ENCODE measurements around the gene TENM3.

Gene TENM3

DNA sequence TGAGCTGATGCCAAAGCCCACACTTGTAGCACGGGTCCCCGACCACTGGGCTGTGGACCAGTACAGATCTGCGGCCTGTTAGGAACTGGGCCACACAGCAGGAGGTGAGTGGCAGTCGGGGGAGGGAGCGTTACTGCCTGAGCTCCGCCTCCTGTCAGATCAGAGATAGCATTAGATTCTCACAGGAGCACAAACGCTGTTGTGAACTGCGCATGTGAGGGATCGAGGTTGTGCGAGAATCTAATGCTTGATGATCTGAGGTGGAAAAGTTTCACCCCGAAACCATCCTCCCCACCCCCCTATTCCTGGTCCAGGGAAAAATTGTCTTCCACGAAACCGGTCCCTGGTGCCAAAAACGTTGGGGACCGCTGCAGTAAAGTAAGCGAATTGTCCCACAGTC, 382.0 kb downstream of the TENM3 start:
- no peak for DNase-seq (ENCODE audit: low spot score)

DNA sequence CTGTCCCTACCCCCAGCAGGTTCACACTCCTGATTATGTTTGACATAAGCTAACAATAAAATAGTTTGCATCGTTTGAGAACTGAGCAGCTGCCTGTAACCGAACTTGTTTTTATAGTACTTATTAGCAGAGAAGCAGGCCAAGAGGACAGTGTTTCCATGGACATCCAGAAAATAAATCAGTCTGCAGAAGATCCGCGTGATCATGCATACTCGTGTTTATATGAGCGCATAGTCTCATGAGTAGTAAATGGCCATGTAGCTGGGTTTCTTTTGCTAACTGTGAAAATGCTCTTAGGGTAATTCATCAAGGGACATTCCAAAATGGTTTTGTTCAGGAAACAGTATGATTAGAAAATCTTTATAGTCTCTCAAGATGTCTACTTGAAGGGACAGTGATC, 384.8 kb downstream of the TENM3 start:
- DNase-seq (ENCODE audit: low spot score): no peak

DNA sequence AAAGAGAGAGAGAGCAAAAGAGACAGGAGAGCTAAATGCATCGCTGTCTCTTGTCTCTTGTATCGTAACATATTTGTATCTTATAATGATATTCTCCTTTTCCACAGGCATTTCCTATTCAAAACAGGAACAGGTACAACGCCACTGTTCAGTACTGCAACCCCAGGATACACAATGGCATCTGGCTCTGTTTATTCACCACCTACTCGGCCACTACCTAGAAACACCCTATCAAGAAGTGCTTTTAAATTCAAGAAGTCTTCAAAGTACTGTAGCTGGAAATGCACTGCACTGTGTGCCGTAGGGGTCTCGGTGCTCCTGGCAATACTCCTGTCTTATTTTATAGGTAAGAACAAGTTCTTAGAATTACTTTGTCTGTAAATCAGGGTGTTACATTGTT, 385.3 kb downstream of the TENM3 start:
- DNase-seq (ENCODE audit: low spot score): no peak

DNA sequence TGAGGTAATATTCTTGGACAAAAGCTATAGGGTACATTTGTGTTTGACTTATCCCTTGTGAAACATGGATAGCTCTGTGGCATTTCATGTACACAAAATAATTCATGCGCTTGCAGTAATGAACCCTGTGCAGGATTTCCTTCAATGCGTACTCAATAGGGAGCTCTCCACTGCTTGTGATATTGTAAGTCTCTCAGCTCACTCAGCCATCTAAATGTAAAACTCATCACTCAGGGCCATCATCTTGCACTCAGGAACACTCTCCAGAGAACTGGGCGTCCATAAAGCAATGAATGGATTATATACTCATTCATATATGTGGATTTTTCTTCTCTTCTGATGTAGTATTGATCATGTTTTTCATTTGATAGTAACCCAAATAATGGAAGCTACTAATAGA, 385.9 kb downstream of the TENM3 start:
- DNase-seq (ENCODE audit: low spot score): no peak

DNA sequence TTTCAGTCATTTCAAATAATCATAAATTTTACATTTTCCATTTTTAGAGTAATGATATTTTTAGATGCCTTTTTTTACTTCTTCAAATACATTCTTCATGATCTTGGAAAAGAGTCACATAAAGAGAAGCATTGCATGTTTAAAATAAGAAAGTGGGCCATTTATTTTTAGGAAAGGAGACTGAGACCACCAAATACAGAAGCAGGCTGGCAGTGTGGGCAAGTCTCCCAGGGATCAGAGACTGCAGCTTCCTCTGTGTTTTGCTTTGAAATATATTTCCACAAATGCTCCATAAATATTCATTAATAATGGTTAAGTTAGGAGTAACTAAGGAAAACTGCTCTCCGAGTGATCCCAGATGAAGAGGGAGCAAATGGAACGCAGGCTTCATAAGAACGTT, 397.3 kb downstream of the TENM3 start:
- no peak for DNase-seq (ENCODE audit: low spot score)

DNA sequence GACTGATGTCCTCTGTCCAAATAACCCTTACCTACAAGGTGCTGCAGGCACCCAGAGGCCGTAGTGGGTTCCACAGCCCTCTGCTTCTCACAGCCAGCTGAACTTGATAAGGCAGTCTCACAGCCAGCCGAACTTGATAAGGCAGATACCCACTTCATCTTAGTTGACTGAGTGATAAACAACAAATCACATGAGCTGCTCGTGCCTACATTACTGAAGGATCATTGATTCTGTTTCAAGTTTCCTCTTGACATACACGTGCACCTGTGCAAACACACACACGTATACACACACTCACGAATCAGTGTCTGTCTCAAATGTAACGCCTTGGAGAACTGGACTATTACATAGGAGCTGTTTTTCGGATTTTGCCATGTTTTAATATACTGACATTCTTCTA, 397.7 kb downstream of the TENM3 start:
- no peak for DNase-seq (ENCODE audit: low spot score)

DNA sequence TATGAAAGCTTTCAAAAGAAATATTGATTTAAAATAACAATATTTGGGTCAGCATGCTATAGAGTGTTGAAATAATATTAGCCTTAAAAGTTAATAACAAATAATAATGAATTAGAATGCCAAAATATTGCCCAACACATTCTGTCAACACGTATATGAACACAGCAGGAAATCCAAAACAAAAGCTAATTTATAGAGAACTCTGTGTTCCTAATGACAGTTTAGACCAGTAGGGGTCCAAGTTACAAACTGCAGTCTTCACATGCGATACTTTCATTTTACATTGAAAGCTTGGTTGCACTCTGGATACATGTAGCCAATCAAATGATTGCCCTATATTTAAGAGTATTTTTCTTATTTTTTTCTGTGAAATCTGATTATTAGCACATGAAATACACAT, 399.6 kb downstream of the TENM3 start:
- DNase-seq (ENCODE audit: low spot score): peak; percentile 16

DNA sequence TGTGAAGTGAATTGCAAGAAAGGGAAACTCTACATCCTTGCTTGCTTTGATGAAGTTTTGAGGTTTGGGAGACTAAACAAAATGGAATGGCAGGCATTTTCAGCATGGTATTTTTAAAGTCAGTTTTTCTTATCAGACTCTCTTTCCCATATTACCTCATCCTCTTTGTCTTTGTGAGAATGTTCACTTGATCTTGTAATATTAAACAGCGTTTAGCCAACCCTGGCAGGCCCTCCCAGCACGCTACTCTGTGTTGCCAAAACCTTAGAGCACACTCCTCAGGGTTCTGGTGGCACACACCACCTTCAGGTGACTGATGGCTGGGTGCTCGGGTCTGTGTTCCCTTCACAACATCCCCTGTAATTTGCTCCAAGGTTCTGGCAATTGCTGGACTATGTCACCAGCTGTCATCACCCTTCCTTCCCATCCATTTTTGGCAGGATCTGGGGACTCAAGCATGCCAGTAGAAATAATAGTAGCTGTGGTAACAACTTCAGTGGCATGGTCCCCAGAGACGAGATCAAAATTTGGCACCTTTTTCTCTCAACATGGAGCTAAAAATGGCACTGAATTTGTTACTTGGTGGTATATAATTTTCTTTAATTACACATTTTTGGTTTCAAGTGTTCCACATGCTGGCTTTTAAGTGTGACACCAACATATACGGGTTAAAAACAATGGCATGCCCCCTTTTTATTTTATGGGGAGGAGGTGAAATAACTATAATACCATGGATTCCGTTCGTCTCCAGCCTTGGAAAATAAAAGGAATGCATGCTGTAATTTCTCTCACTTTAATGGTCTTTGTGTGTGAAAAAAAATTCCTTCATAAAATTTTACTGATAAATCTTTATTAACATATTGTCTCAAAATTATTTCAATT, 400.8 kb downstream of the TENM3 start:
- DNase-seq (ENCODE audit: low spot score): peak; percentile 15

DNA sequence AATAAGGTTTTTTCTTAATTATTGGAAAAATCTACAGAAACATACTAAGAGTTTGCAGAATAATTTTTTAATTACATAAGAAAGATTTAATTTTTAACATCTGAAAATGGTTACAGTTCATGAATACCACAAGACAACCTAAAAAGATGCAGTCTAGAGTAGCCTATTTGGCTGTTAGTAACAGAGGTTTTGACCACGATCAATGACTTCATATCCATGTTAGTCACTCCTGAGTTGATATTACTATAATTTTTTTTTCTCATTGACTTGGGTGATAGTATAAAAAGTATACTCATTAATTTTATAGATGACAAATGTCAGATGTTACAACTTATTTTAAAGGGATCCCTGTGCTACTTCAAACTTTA, 401.5 kb downstream of the TENM3 start:
- DNase-seq (ENCODE audit: low spot score): no peak

DNA sequence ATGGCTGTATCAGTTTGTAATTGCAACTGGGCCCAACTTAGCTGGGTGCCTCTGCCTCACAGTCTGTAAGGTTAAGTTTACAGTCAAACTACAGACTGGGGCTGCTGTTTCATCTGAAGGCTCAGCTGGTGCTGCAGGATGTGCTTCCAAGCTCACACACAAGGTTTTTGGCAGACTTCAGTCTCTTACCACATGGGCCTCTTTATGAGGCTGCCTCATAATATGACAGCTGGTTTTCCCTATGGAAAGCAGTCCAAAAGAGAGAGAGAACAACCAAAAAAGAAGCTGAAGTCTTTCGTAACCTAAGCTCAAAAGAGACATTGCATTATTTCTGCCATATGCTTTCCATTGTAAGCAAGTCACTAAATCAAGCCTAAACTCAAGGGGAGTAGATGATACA, 402.3 kb downstream of the TENM3 start:
- DNase-seq (ENCODE audit: low spot score): no peak

DNA sequence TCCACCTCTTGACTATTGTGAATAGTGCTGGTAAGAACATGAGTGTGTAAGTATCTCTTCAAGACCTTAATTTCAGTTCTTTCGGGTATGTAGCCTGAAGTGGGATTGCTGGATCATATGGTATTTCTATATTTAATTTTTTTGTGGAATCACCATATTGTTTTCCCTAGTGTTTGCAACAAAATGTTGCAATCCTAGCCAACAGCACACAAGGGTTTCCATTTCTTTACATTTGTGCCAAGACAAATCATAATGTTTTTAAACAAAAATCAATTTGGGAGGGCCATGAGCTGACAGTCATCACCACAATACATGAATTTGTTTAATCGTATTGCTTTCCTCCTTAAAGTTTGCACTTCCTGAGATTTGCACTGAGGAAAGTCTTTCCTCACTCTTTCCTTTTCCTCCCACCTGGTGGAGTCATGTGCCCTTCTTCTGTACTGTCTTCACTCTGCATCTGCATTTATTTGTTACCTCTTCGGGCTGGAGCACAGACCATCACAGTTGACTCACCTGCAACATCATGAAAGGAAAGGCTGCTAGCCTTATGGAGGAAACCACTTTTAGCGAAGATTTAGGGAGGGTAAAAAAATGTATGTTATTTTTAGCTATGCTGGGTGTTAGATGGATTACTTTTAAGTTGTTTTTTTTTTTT, 404.6 kb downstream of the TENM3 start:
- DNase-seq (ENCODE audit: low spot score): no peak

DNA sequence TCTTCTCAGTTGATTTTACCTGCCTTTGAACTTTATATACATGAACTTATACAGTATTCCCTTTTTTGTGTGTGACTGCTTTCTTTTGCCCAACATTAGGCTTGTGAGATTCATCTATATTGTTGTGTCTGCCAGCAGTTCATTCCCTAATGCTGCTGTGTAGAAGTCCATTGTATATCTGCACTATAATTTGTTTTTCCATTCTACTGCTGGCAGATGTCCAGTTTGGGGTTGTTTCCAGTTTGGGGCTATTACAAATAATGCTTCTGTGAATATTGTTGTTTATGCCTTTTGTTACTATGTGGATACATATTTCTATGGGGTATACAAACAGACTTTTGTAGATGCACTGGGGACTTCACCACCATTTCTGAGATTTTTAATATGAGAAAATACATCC, 405.6 kb downstream of the TENM3 start:
- no peak for DNase-seq (ENCODE audit: low spot score)

DNA sequence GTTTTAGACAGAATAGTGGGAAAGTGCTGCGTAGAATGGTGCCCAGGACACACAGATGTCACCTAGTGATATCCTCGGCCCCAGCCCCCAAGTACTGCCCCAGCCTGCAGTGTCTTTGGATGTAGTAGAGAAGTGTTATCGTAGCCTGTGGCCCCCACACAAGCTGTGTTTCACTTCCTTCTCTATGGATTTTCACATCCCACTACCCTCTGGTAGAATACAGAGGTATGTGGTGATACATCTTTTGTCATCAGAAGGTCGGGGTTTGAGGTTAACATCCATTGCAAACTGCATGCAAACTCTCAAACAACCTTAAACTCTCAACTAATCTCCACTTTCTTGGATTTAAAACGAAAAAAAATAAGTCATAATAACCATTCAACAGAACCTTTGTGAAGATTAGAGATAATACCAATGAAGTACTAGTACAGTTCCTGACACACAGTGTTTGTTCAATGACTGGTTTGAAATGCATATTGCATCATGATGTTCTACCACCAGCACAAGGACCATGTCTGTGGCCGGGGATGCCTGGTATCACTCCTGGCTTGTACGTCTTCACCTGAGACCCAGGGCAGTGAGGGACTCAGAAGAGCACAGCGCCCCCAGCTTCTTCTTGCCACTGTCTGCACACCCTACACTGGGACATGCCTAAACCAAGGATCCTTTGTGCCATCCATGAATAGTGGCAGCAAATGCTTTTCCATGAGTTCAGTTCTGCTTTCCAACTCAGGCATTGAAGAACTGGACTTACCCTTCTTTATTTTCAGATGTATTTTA, 406.7 kb downstream of the TENM3 start:
- DNase-seq (ENCODE audit: low spot score): no peak

DNA sequence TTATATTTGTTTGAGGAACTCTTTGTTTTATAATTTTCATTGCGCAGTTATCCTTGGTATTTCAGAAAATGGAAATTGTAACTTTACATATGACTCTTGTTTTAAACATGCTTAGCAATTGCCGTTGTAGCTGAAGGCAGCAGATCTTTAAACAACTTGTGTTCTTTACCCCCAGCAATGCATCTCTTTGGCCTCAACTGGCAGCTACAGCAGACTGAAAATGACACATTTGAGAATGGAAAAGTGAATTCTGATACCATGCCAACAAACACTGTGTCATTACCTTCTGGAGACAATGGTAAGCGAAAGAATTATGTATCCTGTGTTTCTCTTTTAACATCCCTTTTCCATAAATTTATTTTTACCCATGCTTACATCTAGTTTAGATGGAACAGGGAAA, 410.4 kb downstream of the TENM3 start:
- no peak for DNase-seq (ENCODE audit: low spot score)

DNA sequence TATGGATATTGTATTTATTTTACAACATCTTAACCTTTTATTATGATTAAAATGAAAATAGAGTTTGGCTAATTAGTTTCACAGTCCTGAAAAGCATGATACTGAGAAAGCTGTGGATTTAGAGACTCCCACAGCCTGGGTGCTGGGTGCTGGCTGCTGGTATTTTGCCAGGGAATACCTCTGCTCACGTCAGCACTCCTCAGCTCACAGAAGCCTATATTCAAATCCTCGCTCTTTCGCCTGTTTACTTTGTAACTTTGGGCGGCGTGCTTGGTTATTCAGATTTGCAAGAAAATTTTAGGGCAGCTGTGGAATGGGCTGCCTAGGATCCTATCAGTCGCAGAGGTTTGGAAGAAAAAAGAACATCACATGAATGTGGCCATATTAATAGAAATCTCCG, 412.1 kb downstream of the TENM3 start:
- DNase-seq (ENCODE audit: low spot score): no peak

DNA sequence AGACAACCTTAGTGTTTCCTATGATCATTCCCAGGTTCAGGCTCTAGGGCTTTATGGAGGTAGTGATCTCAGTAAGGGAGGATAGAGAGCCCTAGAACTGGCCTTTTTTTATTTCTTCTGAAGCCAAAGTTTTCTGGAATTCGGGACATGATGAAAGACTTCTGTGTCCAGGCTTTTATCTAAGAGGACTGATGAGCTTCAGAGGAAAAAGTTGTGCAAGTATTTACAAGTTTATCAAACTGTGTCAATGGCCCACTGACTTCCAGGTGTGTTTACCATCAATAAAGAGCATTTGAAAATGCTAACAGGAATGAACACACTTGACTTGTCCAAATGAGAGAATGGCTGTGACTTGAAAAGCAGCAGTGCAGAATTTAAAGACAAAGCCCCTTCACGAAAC, 419.3 kb downstream of the TENM3 start:
- DNase-seq (ENCODE audit: low spot score): no peak

DNA sequence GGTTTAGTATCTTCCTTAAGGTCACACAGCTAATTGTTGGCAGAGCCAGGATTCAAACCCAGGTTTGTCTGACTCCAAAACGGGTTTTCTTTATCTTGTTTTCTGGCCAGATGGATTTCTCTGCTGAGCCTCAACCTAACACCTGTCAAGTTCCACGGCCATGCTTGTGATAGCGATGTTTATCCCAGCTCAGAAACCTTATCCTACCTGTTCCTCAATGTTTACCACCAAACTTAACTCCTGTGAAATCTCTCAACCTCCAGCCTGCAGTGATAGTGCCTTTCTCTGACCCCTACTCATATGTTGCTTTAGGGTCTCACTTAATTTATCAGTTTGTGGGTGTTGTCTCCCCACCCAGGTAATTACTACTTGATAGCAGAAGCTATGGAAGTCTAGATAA, 428.0 kb downstream of the TENM3 start:
- DNase-seq (ENCODE audit: low spot score): no peak

DNA sequence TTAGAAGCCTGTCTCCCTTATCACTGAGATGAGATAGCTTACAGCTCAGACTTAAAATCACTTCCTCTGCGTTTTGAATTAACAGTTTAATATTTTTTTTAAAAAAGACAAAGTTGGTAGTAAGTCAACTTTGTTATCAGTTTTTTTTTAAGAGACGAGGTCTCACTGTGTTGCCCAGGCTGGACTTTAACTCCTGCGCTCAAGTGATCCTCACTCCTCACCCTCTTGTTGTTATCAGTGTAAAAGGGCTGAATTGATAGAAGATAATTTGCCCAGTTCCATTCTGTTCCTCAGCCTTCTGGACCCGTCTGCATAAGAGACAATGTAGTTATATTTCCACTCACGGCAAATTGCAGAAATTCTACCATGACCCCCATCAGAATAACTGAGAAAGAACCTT, 428.5 kb downstream of the TENM3 start:
- DNase-seq (ENCODE audit: low spot score): no peak

DNA sequence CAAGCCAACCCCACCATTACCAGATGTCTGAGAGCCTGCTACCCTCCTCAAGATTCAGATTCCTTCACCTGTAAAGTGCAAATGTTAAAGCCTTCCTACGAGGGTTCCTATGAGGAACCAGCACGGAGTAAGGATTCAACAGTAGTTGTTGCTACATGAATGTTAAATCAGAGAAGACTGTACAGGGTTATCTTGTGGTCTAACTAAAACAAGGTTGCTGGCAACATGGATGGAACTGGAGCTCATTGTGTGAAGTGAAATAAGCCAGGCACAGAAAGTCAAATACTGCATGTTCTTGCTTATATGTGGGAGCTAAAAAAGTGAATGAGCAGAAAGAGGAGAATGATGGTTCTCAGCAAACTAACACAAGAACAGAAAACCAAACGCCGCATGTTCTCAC, 435.4 kb downstream of the TENM3 start:
- DNase-seq (ENCODE audit: low spot score): no peak

DNA sequence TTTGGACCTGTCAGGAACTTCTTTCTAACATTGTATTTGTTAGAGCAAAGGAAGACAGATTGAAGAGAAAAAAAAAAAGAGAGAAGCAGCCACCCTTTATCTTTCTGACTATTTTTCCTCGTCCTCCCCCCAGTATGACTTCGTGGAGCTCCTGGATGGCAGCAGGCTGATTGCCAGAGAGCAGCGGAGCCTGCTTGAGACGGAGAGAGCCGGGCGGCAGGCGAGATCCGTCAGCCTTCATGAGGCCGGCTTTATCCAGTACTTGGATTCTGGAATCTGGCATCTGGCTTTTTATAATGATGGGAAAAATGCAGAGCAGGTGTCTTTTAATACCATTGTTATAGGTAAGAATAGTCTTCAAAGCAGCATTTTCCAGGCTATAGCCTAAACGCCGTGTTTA, 436.3 kb downstream of the TENM3 start:
- no peak for DNase-seq (ENCODE audit: low spot score)

DNA sequence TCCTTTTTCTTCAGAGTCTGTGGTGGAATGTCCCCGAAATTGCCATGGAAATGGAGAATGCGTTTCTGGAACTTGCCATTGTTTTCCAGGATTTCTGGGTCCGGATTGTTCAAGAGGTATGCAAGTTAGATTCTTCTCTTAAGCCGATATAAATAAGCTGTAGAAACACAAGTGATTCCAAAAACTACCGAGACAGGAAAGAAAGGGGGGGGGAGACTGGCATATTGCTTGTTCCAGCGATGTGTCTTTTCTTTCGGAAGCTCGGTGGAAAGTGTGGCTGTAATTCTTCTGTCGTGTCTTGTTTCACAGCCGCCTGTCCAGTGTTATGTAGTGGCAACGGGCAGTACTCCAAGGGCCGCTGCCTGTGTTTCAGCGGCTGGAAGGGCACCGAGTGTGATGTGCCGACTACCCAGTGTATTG, 437.0 kb downstream of the TENM3 start:
- no peak for DNase-seq (ENCODE audit: low spot score)

DNA sequence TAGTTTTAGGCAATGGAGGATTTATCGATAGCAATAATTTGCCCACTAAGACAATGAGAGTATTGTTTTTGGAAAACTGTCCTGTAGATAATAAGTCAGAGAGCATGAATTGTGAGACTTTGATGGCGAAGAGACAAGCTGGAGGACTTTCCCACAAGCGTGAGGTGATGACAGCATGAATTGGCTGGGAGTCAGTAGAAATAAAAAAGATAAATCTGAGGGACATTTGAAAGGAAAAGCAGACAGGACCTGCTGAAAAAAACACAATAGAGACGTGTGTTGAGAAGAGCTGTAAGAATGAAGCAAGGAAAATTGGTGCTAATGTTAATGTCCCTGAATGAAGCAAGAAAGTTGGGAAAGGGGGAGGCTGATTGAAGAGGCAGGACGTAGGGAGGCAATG, 440.5 kb downstream of the TENM3 start:
- no peak for DNase-seq (ENCODE audit: low spot score)

DNA sequence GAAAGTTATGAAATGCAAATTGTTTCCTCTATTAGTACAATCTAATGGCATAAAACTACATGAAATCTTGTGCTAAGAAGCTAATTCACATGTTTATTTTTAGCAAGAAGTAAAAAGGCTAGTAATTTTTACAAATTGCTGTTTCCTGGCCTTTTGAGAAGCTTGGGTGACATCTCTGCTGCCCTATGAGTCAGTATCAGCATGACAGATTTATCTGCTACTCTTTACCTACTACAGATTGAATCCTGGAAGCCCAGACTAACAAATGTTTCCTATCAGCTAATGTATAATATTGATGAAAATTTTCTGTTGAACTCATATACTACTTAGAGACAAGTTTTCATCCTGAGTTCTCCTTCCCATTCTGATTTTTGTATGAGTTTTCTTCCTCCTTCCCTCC, 441.6 kb downstream of the TENM3 start:
- no peak for DNase-seq (ENCODE audit: low spot score)

All from LoVo (cell line).